ES-I3 (cell line): Measurements from ENCODE around the gene OR2S2.
"Not testable (repeated sequence)": the region's sequence is repeated elsewhere in the genome, so short reads cannot be mapped to it uniquely, and the experiment has no call there.

ENCODE experiments used
- H3K36me3 ChIP-seq: 2 replicates; pipeline ENCODE4 v1.6.1; 2013; ENCODE audit warnings: mild to moderate bottlenecking, low read length, control low read depth, moderate library complexity; ENCODE audit not compliant: insufficient read depth
- H3K4me1 ChIP-seq: 2 replicates; pipeline ENCODE4 v1.6.1; 2013; ENCODE audit warnings: mild to moderate bottlenecking, control low read depth, low read length; ENCODE audit not compliant: insufficient read depth
- H3K9ac ChIP-seq: 2 replicates; pipeline ENCODE4 v1.6.1; 2013; ENCODE audit warnings: low read depth, mild to moderate bottlenecking, low read length, moderate library complexity
- H3K9me3 ChIP-seq: 2 replicates; pipeline ENCODE4 v1.6.1; 2013; ENCODE audit warnings: mild to moderate bottlenecking, low read length, moderate library complexity; ENCODE audit not compliant: control insufficient read depth, insufficient read depth

OR2S2 gene

GRCh38 chr9:35948901-35949318, 9.0 kb downstream of the OR2S2 start:
- Histone ChIP-seq H3K4me1 (peaks cover 7% of the 10 kb centered on the region; the same call in 1 of the 2 replicates), H3K9me3 (no peaks in the 10 kb centered on the region), H3K9ac (no peak overlapping the region), H3K36me3 (no peaks in the 10 kb centered on the region)

DNA sequence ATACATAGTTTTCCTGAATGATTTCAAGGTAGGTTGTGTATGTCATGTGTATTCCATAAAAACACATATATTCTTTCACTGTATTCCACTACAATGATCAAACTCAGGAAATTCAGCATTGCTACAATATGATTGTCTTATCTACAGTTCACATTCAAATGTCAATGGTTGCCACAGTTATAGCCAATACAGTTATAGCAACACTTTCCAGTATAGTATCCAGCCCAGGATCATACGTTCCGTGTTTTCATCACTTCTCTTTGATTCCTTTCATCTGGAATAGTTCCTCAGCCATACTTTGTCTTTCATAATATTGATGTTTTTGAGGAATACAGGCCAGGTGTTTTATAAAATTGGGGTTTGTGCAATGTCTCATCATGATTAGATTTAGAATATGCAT, 9.5 kb downstream of the OR2S2 start:
- Histone ChIP-seq H3K9me3 (no peaks in the 10 kb centered on the region), H3K9ac (no peak overlapping the region), H3K4me1 (peaks cover 7% of the 10 kb centered on the region; the same call in 1 of the 2 replicates), H3K36me3 (no peaks in the 10 kb centered on the region)

DNA sequence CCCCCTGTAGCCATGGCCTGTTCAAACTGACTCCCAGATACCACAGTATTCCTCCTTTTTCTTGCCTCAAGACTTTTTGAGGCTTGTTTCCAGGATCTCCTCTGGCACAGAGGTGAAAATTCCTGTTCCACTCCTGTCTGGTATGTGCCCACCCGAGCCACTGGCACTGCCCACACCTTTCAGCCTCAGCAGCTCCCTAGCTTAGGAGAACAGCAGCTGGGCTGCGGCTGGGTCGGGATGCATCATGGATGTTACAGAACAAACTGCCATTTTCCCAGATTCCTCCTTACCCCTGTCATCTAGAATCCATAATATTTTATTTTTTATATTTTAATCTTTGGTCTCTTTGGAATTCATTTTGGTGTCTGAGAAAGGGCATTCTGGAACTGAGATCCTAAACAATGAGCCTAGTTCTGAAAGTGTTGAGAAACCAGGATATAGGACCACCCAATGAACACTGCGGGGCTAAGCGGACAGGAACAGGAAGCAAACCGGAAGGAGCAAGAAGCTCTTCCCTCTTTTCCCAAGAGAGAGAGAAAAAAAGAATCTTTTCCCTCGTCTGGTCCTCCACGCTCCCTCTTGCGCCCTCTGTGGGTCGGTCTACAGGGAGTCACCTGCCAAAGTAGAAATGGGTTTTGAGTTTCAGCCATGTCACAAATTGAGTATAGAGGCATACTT, 12.5 kb downstream of the OR2S2 start:
- Histone ChIP-seq H3K9ac (peak overlapping the region; percentile 39; the same call in 1 of the 2 replicates), H3K4me1 (peaks cover 7% of the 10 kb centered on the region; the same call in 1 of the 2 replicates), H3K9me3 (no peaks in the 10 kb centered on the region), H3K36me3 (no peaks in the 10 kb centered on the region)

DNA sequence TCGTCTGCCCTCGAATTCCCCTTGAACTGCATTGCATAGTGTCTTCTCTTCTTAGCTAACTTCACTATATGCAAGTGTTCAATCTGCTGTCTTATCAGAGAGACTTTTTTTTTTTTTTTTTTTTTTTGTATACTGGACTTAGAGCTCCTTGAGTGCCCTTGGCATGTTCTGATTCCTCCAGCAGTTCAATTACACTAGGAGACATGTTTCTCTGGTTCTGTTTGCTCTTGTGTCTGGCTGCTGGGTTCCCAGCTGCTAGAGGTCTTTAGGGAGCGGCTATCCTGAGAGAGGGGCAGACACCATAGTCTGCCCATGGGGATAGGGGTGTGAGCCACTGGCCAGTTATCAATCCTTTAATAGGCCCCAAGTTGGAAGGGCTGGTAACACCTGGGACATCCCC, 13.1 kb downstream of the OR2S2 start:
- H3K9me3 ChIP-seq, result no peaks in the 10 kb centered on the region
- peaks cover 7% of the 10 kb centered on the region; the same call in 1 of the 2 replicates for H3K4me1 ChIP-seq
- H3K36me3 ChIP-seq, result no peaks in the 10 kb centered on the region
- no peak overlapping the region for H3K9ac ChIP-seq

DNA sequence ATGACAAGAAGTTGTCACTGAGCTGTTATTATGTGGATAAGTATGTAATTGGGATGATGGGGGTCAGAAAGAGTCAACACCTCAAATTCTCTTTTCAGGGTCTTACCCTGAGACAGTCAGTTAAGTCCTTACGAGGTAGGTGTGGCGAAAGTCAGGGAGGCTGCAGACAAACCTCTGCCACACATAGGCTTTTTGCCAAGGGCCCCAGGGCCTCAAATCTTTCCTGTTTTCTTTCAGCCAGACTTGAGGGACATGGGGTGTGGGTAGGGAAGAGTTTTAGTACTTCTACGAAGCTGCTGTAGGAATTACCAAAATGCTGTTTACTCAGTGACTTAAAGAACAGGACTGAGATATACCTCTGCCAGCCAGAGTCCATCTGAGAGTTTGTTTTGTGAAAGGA, 13.8 kb downstream of the OR2S2 start:
- Histone ChIP-seq H3K4me1 (peaks cover 1% of the 10 kb centered on the region; the same call in 1 of the 2 replicates), H3K9ac (no peak overlapping the region)

GRCh38 chr9:35942286-35942685, 15.7 kb downstream of the OR2S2 start:
- H3K4me1 ChIP-seq, result no peaks in the 10 kb centered on the region; the same call in 1 of the 2 replicates
- H3K9me3 ChIP-seq, result no peaks in the 10 kb centered on the region
- H3K36me3 ChIP-seq, result no peaks in the 10 kb centered on the region
- H3K9ac ChIP-seq, result no peak overlapping the region

More for the DNA sequence above, 13.8 kb downstream of the OR2S2 start:
- no peaks in the 10 kb centered on the region for H3K36me3 ChIP-seq
- no peaks in the 10 kb centered on the region for H3K9me3 ChIP-seq

DNA sequence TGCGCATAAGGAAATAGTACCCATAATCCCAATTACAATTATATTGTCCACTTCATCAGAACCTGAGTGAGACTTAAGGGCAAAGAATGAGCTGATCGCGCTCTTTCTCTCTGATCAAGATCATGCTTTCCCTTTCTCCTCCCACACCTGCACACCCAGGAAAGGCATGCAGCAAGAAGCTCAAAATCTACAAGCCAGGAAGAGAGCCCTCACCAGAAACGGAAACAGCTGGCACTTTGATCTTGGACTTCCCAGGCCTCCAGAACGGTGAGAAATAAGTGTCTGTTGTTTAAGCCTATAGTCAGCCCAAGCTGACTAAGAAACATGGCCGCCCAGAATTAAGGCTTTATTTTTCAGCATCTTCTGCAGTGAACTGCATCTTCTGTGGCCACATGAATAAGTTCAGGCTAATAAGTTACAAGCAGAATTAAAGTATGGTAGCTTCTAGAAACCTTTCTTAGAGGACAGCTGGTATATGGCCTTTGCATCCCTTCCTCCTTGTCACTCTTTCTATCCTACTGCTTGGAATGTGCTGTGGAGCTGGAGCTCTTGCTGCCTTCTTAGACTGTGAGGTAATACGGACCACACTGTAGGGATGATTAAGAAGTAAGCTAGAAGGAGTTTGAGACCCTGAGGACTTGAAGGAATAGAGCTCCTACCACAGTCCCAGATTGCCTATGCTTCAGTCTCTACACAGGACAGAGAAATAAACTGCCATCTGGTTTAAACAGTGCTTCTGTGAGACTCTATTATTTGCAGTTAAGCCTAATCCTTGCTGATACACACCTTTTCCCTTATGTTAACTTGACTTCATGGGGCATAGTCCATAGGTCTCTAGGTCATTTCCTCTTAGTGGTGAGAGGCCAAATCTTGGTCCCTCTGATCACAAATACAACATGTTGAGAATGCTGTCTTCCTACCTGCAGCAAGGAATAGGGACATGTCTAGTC, 17.2 kb downstream of the OR2S2 start:
- Histone ChIP-seq H3K36me3 (no peaks in the 10 kb centered on the region), H3K9me3 (no peaks in the 10 kb centered on the region), H3K9ac (no peak overlapping the region), H3K4me1 (no peaks in the 10 kb centered on the region; the same call in 1 of the 2 replicates)

DNA sequence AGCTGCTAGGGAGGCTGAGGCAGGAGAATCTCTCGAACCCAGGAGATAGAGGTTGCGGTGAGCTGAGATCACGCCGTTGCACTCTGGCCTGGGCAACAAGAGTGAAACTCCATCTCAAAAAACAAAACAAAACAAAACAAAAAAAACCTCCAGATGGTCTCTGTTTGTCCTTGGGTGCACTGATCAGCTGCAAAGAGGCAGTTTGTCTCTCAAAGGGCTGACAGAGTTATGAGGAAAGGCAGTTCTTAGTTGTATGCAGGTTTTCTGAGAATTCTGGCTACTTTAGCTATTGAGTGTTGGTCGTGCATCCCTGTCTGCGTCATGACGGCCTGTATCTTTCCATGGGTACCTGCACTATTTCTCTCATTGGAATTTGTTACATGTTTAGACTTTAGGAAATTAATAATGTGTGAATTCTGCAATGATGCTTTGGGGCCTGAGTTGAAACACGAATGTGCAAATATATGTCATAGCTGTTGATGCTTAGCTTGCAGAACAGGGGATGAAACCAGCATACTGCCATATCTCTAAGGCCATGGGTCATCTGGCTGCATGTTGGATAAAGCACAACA, 18.2 kb downstream of the OR2S2 start:
- Histone ChIP-seq H3K9ac (no peak overlapping the region), H3K4me1 (no peaks in the 10 kb centered on the region), H3K9me3 (no peaks in the 10 kb centered on the region), H3K36me3 (no peaks in the 10 kb centered on the region)

DNA sequence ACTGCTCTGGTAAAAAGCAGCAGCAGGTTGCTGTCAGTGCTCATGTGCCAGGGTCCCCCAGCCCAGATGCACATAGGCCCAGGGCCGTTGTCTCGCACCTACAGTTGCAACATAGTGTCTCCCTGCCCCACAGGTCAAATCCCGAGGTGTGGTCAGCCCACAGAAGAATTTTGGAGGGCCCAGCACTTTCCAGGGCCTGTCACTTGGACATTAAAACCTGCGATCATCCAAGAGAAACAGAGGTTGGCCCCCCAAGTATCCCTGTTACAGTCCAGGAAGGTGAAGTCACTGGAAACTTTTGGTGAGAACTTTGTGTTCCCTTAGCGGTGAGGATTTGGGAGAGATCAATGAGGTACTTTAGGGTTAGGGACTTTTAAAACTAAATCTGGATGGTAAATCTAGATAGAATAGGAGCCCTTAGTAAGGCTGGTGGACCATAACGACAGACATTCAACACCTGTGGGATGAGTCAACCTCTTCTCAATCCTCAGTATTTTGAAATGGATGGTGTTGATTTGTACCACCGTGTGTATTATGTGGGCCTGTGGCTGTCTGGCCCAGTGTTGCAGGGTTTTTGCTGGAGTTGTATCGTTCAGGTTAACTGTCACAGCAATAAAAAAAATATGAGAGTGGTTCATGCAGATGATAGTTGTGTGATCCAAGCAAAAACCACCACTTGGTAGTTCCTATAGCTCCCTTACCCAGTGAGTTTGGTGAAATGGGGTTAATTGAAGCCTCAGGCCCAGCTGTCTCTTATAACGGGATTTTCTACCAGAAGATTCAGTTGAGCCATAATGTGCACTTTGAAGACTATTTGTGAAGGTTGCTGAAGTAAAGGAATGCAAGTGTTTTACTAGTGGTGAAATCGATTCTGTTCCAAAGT, 19.2 kb downstream of the OR2S2 start:
- Histone ChIP-seq H3K36me3 (no peaks in the 10 kb centered on the region), H3K4me1 (no peaks in the 10 kb centered on the region), H3K9ac (no peak overlapping the region)

GRCh38 chr9:35937227-35937626, 20.7 kb downstream of the OR2S2 start:
- Histone ChIP-seq H3K9me3 (no peaks in the 10 kb centered on the region), H3K36me3 (no peaks in the 10 kb centered on the region), H3K4me1 (no peaks in the 10 kb centered on the region), H3K9ac (no peak overlapping the region)

More for the DNA sequence above, 19.2 kb downstream of the OR2S2 start:
- no peaks in the 10 kb centered on the region for H3K9me3 ChIP-seq

DNA sequence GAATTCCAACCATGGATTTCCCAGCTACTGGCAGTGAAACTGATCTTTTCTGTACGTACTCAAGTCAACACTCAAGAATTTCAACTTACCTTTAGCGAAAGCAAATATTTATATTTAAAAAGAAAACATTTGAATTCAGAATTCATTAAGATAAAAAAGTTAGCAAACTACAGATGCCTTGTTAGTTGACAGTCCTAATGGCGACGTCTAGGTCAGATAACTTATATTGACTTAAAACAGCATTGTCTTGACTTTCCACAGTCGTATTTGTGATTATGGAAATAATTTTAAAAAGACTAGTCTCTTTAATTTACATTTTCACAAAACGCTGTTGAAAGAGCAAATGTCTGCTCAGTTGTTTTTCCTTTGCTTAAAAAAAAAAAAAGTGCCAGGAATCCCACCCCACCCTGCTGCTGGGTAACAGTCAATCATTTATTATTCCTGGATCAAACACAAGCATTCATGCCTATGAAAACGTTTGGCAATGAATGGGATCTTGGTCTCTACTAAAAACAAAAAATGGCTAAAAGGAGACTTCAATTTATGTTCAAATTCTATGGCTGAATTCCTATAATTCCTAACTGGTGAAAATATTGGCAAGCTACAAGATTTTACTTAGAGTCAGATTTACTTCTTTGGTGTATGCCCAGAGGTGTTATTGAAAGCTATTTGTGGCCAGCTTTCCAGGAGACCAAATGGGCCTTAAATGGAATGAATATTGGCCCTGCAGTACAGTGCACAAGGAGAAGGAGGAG, 22.0 kb downstream of the OR2S2 start:
- Histone ChIP-seq H3K36me3 (no peaks in the 10 kb centered on the region), H3K9me3 (no peaks in the 10 kb centered on the region), H3K9ac (no peak overlapping the region), H3K4me1 (no peaks in the 10 kb centered on the region)

GRCh38 chr9:35935261-35935660, 22.7 kb downstream of the OR2S2 start:
- H3K36me3 ChIP-seq, result no peaks in the 10 kb centered on the region
- H3K9me3 ChIP-seq, result no peaks in the 10 kb centered on the region
- no peak overlapping the region for H3K9ac ChIP-seq
- no peaks in the 10 kb centered on the region for H3K4me1 ChIP-seq

DNA sequence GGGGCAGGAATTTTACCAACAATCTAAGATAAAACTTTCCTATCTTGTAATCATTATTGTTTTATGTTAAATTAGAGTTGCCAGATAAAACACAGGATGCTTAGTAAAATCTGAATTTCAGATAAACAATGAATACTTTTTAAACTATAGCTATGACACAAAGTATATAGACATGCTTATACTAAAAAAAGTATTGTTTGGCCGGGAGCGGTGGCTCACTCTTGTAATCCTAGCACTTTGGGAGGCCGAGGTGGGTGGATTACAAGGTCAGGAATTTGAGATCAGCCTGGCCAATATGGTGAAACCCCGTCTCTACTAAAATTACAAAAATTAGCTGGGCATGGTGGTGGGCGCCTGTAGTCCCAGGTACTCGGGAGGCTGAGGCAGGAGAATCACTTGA, 23.9 kb downstream of the OR2S2 start:
- H3K9ac ChIP-seq, H3K9me3 ChIP-seq, H3K36me3 ChIP-seq, H3K4me1 ChIP-seq: not testable (repeated sequence)
